HCEC 1CT (cell line): ENCODE data around the gene GGCT.

Source experiments
- DNase-seq: peaks from one replicate; pipeline ENCODE4 v3.0.0-alpha.2; 2017

Gene GGCT

GRCh38 chr7:30459591-30460245 is 44.9 kb downstream of the GGCT start:
- peak; percentile 93 for DNase-seq

GRCh38 chr7:30458311-30458710 is 46.3 kb downstream of the GGCT start:
- DNase-seq: no peak

DNA sequence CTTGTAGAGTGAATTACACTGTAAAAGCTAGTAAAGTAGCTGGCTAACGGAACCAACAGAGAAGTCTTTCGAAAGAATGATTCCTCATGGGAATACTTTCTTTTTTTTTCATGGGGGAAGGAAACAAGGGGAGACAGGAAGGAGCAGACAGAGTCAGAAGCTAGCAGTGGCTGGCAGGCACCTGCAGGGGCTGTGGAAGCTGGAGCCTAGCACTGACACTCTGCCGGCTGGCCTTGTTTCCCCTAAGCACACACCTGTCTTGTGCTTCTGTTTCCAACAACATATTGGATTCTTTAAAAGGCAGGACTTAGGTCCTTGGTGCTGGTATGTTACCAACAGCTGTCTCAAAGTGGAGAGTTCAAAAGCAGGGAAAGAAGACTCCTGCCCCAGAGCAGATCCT is 50.7 kb downstream of the GGCT start:
- no peak for DNase-seq

DNA sequence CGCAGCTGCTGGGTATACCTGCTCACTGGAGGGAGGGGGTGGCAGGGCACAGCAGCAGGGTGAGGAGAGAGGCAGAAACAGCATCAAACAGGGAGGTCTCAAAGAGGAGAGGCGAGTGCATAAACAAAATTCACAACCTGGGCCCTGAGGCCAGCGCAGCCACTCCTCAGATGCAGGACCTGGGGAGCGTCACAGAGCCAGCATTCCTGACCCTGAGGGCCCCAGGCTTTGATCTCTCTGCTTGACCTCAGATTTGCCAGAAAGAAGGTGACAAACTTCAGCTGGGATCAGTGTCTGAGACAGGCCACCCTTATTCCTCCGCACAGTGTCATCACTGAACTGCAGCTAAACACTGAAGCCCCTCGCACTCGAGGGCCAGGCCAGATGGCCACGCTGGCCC is 51.6 kb downstream of the GGCT start:
- DNase-seq: no peak

GRCh38 chr7:30452280-30452930 is 52.2 kb downstream of the GGCT start:
- DNase-seq: no peak

DNA sequence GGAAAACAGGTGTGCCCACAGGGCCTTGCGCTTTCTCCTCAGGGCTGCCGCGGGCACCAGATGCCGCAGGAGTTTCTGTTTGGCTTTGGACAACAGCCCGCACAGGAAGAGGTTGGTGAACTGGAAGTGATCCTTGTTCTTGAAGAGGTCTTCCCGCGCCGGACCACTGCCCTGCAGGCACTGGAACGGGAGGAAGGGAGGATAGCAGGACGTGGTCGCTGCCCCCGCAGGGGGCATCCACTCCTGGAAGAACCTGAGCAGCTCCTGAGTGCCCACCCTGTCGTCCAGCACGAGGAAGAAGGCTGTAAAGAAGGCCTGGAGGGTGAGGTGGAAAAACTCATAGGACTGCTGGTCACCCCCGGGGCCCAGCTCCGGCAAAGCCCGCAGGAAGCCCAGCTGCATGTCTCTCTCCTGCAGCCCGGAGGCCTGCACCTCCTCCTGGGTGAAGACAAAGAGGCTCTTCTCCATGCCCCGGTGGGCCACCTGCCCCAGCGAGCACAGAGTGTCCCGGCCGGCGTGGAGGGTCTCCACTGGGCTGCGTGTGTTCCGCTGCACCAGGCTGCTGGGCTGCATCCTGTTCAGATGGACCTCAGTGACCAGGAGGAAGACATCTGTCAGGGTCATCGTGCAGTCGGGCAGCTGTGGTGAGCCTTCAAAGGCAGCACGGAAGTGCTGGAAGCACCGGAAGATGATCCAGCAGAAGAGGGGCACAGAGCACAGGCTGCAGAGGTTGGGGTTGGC is 52.9 kb downstream of the GGCT start:
- no peak for DNase-seq

- DNase-seq: no peak
Measured at GRCh38 chr7:30450983-30451497, 53.6 kb downstream of the GGCT start.

DNA sequence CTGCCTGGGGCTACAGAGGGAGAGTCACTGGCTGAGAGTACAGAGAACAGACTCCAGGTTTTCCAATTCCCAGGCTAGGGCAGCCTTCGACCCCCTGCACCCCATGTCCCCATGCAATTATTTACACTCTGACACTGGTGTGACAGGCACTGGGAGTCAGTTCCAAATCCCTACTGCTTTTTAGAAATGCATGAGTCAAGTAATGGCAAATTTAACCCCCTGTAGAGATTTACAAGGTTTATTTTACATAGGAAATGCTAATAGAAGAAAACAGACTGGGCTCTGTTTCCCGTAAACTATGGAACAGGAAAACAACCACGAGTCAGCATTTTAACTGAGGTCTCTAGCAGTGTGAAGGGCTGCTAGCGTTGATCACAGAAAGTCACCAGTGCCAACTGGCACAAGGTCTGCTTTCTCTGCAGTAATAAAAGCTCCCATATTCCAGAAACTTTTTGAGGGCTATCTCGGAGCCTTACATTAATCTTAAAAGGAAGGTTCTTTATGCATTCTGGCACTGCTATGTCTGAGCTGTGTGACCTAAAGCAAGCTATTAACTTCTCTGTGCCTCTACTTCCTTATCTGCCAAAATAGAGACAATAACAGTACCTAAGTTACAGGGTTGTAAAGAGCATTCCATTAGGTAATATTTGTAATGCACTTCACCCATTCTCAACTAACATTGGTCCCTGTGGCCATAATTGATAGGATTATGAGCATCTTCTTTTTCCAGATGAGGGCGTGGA is 54.2 kb downstream of the GGCT start:
- no peak for DNase-seq

- no peak for DNase-seq
Measured at GRCh38 chr7:30448461-30449189, 56.0 kb downstream of the GGCT start.

GRCh38 chr7:30447466-30447865 is 57.2 kb downstream of the GGCT start:
- no peak for DNase-seq
